ENCODE data around the gene CDCA8.
"Not testable (repeated sequence)": the region's sequence is repeated elsewhere in the genome, so short reads cannot be mapped to it uniquely, and the experiment has no call there.

The CDCA8 gene

DNA sequence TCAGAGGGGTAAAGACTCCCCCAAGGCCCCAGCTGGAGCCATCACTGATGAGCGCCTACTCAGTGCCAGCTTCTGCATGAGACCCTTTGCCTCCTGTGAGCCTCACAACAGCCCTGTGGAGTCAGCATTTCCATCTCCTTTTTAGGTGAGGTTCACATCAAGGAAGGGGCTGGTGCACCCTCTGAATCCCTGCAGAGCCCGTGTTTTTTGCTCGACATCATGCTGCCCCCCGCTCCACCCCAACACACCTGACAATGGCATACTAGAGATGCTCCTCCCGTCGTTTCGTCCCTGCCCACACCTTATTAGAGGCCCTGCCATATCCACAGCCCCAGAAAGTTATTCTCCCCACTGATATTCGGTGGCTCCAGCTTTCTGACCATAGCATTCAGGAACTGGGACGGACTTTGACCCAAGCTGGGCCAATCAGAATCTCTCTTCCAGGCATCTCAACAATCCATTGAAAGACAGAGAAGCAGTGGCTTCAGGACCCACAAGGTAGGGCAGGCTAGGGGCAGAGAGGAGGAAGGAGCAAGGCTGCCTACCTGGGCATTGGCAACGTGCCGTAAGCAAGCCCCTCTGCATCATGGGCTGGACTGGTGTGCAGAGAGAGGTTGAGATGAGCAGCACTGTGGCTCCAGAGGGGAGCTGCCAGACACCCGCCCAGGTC, 39.9 kb downstream of the CDCA8 start:
- H3K4me3 ChIP-seq (ENCODE audit: low read depth, low read length) = no peak overlapping the region
- DNase-seq (ENCODE audit: low read depth) = no peak
- TF ChIP-seq, protein P1, sequence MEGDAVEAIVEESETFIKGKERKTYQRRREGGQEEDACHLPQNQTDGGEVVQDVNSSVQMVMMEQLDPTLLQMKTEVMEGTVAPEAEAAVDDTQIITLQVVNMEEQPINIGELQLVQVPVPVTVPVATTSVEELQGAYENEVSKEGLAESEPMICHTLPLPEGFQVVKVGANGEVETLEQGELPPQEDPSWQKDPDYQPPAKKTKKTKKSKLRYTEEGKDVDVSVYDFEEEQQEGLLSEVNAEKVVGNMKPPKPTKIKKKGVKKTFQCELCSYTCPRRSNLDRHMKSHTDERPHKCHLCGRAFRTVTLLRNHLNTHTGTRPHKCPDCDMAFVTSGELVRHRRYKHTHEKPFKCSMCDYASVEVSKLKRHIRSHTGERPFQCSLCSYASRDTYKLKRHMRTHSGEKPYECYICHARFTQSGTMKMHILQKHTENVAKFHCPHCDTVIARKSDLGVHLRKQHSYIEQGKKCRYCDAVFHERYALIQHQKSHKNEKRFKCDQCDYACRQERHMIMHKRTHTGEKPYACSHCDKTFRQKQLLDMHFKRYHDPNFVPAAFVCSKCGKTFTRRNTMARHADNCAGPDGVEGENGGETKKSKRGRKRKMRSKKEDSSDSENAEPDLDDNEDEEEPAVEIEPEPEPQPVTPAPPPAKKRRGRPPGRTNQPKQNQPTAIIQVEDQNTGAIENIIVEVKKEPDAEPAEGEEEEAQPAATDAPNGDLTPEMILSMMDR (IDR thresholded peaks at IDR 0.05; ENCODE audit: insufficient read depth, low read depth, low read length, missing control alignments) = no peak

GRCh38 chr1:37734629-37735591, 42.6 kb downstream of the CDCA8 start:
- DNase-seq (ENCODE audit: low read depth) = no peak
- TF ChIP-seq, protein P1 (IDR thresholded peaks at IDR 0.05; ENCODE audit: insufficient read depth, low read depth, low read length, missing control alignments) = no peak
- H3K4me3 ChIP-seq (ENCODE audit: low read depth, low read length) = no peak overlapping the region

GRCh38 chr1:37737975-37738374, 45.7 kb downstream of the CDCA8 start:
- DNase-seq (ENCODE audit: low read depth); H3K4me3 ChIP-seq (ENCODE audit: low read depth, low read length): not testable (repeated sequence)

- not testable (repeated sequence) for H3K4me3 ChIP-seq (ENCODE audit: low read depth, low read length); DNase-seq (ENCODE audit: low read depth)
These were observed 46.3 kb downstream of the CDCA8 start for GRCh38 chr1:37738619-37739018.

- no peak overlapping the region for H3K4me3 ChIP-seq (ENCODE audit: low read depth, low read length)
- DNase-seq (ENCODE audit: low read depth) = peak; percentile 19
- TF ChIP-seq, protein P1 (IDR thresholded peaks at IDR 0.05; ENCODE audit: insufficient read depth, low read depth, low read length, missing control alignments) = no peak
These were observed 46.9 kb downstream of the CDCA8 start for GRCh38 chr1:37739222-37739621.

- DNase-seq (ENCODE audit: low read depth) = no peak
- TF ChIP-seq, protein P1 (IDR thresholded peaks at IDR 0.05; ENCODE audit: insufficient read depth, low read depth, low read length, missing control alignments) = no peak
- no peak overlapping the region for H3K4me3 ChIP-seq (ENCODE audit: low read depth, low read length)
These were observed 48.8 kb downstream of the CDCA8 start for GRCh38 chr1:37741130-37741529.

DNA sequence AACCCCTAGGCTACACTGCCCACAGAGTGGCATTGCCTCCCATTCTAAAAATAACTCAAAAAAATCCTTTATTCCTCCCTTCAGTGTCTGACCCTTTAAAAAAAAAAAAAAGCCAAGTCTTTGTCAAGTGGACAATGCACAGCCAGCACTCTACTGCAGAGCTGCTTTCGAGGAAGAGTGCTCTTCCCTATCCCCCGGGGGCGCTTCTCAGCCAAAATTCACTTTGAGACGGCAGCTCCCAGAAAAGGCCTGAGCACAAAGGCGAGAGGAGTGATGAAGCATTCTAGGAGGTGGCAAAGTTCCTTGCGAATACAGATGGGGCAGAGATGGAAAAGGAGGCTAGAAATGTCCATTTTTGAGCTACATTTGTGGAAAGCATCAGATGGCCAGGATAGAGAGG, 49.3 kb downstream of the CDCA8 start:
- no peak for DNase-seq (ENCODE audit: low read depth)
- no peak overlapping the region for H3K4me3 ChIP-seq (ENCODE audit: low read depth, low read length)
- TF ChIP-seq, protein P1 (IDR thresholded peaks at IDR 0.05; ENCODE audit: insufficient read depth, low read depth, low read length, missing control alignments) = no peak

All from GM12865 (cell line).